CD1c-positive myeloid dendritic cell (primary cell): ENCODE measurements around the gene ATP8A2.

Source experiments
- DNase-seq: peaks from one replicate; pipeline ENCODE4 v3.0.0-alpha.2; 2016; ENCODE audit errors: extremely low spot score

ATP8A2 gene

DNA sequence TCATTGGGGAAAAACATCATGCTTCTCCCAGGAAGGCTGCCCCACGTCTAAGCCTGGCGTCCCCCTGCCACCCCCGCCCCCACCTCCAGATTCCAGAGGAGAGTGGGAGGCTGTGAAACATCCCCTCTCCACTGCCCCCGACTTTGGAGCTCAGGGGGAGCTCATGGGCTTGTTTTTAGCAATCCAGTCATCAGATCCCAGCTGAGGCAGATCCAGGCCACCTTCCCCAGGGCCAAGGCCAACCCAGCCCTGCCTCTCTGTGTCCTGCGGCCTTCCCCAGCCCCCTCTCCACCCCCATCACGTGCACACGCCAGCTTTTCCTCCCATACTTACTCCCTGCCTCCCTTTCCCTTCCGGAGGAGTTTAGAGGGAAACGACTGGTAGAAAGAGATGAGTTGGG lies 641.2 kb downstream of the ATP8A2 start:
- no peak for DNase-seq

DNA sequence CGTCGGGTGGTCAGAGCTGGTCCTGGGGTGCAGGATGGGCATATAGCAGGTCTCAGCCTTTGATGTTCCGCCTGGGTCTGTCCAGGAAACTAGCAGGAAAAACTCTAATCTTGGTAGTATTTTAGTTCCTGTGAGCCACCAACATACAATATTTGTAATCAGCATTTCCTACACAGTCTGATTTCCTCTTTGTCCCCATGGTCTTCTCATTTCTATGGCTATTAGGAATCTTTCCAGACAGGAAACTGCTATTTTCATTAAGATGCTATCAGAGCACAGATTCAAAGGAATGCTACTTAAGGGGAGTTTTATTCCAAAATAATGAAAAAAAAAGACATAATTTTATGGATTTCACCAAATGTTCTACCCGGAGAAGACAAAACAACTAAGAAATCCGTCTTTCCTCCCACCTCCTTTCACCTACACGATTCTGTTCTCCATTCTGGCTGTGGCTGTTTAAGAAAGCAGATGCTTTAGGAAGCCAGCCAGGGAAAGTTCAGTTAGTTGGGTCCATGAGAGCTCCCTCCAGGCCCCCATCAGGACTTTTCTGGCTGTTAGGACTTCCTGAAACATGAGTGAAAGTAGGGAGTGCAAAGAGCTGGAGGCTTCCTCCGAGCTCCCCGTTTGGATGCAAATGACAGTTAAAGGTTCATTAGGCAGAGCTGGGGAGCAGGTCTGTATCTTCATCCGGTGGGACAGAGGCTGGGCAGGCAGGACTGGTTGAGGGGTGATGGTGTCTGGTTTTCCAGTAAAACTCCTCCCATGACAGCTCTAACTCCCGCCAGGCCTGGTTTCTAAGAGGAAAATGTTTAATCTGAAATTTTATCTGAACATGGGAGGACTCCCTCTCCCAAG lies 643.7 kb downstream of the ATP8A2 start:
- no peak for DNase-seq

DNA sequence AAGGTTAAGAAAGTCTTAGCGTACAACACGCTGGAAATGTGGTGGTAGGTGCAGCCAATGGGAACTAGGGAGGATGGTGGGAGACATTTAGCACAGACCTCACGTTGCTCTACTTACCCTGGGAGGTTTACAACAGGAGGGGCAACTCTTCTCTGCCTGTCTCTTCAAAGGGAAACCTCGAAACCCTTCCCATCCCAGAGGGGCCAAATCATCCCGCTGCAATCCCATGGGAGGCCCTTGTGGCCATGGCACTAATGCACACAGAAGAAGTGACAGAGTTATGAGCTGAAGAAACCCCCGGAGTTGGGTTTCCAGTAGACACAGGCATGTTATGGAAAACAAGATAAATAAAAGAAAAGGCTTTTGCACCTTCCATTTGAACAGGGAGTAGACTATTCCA lies 644.4 kb downstream of the ATP8A2 start:
- no peak for DNase-seq

DNA sequence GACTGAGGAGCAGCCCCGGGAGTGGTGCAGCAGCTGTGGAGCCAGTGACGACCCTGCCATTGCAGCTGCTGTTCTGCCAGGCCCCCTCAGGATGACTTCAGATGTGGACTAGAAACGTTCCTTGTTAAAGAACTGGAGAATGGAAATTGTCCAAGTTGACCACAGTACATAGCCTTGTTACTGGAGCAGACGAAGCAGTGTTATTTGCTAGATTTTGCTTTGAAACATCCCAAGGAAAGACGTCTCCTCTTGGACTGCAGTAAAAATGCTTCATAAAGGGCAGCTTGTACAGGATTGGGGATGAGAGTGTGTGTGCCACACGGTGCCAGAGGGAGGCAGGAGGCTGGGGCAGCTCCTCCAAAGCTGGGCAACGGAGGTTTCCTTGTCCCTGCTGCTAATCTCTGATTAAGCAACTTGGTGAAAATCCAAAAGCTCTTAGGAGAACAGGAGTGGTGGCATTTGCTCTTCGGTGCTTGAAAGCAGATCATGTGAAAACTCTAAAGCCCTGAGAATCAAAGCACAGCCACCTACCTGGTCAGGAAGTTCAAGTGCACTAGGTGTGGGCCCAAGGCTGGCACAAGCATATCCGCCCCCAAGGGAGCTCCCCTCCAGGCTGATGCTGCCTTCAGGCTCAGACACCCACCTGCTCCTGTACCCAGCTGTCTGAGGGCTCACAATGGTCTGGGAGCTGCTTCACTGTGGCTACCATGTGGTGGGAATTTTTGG lies 645.6 kb downstream of the ATP8A2 start:
- DNase-seq = no peak

DNA sequence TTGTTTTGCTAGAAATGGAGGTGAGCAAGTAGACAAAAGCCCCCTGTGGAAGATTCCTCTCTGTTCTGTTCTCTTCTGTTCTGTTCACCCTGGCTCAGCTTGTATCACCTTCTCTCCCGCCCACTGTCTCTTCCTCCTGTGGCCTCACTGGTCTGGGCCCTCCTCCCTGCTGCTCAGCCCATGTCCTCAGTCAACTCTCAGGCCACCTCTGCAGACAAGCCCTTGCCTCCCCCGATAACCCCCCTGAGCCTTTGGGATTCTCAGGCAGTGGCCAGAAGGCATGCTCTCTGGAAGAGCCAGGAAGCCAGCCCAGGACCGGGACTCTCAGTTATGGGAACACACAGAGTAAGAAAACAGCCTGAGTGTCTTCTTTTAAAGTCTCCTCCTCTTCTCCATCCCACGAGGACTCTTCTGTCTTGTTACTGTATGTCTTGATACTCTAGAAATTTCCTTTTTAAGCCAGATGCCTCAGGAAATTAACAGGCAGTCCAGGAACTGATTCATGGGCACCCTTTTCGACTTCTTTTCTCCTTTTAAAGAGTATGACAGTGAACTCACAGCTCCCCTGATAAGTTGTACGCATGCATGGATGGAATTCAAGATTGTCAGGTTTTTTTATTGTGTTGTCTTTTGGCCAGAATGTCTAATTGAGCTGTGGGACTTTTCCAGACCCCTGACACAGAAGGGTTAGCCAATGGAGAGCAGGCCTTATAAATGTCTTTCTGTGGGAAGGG lies 646.3 kb downstream of the ATP8A2 start:
- DNase-seq = no peak

DNA sequence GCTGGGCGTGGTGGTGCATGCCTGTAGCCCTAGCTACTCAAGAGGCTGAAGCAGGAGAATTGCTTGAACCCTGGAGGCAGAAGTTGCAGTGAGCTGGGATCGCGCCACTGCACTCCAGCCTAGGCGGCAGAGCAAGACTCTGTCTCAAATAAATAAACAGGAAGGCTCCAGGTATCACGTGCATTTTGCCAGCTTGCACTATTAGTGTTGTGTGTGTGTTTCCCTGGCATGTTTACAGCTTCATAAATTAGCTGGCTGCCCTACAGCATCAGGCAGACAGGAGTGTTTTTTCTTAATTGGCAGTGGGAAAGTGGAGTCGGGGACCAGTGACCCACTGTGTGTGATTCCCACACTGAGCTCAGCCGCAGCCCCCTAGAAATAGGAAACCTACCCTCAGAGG lies 647.5 kb downstream of the ATP8A2 start:
- DNase-seq = no peak

DNA sequence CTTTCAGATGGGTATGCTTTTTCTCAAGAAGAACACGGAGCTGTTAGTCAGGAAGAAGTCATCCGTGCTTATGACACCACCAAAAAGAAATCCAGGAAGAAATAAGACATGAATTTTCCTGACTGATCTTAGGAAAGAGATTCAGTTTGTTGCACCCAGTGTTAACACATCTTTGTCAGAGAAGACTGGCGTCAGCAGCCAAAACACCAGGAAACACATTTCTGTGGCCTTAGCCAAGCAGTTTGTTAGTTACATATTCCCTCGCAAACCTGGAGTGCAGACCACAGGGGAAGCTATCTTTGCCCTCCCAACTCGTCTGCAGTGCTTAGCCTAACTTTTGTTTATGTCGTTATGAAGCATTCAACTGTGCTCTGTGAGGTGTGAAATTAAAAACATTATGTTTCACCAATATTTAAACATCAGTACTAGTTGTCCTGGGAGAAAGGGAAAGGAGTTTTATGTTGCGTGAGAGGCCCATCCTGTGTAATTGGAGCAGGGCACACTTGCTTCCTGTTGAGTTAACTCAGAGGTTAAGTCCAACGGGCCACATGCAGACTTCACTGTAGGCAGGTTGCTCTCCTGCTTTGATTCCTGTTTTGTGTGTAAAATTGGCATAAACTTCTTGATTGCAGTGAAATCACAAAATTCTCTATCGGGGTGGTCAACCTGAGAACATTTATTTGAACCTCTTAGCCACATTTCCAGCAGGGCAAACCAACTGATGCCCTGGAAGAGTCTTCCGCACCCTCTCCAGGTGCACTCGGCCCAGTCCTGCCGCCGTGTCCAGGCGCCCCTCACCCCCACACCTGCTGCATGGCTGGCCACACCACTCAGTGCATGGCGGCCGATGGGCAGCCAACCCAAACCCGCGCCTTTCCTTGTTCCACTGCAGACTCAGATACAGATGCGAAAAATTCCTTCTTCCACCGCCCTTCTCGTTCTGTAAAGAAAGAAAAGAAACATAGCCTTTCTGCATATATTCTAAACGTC lies 648.4 kb downstream of the ATP8A2 start:
- DNase-seq = no peak

DNA sequence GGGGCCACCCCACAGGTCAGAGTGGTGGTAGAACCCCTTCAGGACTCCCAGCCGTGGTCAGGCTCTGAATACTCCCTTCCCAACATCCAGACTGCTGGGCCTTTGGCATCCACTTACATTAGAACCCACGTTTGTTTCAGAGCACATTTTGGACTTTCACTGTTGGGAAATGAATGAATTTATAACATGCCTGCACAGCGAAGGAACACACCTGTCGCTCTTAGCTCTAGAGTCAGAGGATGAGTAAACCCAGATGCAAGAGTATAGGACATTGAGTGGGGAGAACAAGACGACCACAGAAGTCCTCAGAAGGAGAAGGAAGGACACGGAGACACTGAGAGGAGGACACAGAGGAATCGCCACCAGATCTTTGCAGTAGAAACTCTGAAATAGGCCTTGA lies 649.1 kb downstream of the ATP8A2 start:
- no peak for DNase-seq

DNA sequence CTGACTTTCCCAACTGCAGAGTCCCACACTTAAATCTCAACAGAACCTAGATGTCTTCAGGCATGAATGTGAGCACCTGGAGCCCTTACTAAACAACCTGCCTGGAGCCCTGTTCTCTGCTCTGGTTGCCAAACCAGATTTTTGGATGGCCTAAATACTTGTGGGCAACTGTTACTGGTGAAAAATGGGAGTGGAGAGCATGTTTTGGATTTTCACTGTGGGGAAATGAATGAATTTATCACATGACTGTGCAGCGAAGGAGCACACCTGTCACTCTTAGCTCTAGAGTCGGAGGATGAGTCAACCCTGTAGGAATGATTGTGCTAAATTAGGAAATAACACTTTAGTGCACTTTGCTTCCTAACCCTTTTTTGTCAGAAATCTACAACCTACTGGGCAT lies 649.7 kb downstream of the ATP8A2 start:
- DNase-seq = no peak

DNA sequence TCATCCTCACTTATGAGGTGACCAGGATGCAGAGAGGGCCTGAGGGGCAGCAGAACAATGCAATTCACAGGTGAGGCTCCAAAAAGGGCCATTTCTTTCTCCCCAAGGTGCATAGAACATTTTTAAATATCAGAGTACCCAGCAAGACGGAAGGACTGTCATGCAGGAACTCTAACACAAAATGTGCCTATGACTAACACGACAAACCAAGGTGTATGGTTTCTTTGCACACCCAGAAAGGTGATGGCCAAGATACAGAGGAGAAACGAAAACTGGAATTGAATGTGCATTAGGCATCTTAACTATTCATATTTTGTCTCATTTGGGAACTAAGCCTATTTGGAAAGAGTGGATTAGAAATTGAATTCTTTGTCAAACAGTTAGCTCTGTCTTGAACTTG lies 650.2 kb downstream of the ATP8A2 start:
- DNase-seq = no peak

DNA sequence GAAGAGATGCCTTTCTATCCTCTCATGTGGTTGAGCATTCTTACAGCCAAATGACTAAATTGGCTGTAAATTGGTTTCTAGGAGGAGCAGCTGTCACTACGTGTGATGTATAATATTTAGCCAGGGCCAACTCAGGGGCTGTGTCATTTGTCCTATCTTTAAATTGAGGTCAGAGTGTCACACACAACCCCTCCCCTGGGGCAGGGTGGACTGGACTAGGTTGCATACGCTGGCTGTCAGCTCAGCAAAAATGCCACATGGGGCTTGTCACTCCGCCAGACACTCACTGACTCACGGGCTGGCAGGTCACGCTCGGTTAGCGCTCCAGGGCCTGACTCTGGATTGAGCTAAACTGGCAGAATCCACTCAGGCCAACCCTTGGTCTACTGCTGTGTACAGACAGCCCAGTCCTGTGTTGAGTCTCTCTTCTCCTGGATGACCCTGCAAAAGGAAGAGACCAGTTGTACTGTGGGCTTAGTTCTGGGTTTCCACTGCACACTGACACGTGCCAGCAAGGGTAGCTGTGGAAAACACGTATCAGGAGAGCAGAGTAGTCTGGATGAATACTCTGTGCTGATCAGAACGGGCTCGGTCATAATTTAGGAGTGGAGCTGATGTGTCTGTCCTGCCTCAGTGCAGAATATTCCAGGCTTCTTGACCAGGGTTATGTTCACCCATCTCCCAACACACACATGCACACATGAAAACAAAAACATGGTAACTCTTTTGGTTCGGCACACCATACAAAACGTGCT lies 650.9 kb downstream of the ATP8A2 start:
- DNase-seq = no peak

DNA sequence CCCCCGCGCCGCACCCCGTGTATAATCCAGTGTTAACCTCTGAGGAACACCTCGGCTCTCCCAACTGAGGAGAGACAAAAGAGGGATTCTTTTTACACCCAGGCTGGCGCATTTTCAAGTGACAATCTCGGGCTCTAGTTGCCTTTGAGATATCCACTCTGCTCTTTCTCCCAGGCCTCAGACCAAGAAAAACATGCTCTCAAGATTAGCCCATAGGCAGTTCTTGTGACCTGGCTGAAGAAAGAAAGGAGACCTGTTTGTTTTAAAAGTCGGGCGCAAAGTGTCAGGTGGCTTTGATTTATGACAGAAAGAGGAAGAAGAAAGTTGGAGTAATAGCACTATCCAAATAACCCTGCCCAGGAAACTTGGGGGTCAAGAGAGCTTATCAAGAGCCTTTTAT lies 652.8 kb downstream of the ATP8A2 start:
- no peak for DNase-seq

DNA sequence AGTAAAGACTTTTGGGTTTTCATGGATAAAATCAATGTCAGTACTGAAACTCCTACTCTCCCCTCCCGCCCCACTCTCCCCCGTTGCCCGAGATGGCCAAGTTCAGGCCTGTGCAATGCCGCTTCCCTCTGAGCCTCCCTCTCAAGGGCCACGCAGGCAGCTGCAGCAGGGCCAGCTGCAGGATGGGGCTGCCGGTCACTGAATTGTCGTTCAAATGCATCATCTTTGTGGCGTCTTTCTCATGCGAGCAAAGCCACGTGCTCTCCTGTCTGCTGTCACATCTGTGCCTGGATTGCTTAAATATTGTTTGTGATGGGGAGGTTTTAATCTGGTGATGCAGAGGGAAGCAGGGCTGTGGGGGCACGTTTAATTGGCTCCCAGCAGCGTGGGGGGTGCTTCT lies 653.4 kb downstream of the ATP8A2 start:
- no peak for DNase-seq

DNA sequence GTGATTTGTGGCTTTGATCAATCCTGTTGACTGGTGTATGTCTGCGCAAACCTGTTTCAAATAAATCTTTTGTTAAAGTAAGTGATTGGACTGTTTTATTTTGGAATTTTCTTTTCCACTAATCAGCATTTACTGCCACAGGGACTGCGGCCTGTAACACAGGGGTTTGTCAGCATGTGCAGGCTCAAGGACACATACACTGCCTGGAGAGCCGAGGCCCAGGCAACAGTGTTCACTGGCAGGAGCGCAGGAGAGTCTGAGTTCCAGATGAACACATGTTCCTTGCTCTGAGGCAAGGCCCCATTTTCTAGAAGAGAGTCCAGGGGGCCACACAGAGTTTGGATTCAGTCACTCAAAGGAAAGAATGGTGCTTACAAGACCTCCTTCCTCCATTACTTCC lies 654.0 kb downstream of the ATP8A2 start:
- DNase-seq = no peak

DNA sequence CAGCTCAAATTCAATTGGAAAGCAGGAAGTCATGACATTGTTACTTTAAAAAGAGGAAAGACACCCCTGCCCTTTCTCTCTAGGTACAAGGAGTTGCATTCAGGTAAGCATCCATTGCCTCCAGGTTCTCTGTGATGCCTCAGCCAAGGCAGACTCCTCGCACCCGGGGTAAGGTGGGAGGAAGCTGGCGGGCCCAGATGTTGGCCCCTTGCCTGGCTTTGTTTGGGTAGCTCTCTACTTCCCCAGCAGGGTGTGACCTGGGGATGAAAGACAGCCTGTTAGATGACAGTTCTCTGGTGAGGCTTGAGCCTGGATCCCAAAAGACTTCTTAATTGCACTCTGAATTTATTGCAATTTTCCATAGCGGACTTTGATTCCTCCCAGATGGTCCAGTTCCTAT lies 654.4 kb downstream of the ATP8A2 start:
- no peak for DNase-seq

DNA sequence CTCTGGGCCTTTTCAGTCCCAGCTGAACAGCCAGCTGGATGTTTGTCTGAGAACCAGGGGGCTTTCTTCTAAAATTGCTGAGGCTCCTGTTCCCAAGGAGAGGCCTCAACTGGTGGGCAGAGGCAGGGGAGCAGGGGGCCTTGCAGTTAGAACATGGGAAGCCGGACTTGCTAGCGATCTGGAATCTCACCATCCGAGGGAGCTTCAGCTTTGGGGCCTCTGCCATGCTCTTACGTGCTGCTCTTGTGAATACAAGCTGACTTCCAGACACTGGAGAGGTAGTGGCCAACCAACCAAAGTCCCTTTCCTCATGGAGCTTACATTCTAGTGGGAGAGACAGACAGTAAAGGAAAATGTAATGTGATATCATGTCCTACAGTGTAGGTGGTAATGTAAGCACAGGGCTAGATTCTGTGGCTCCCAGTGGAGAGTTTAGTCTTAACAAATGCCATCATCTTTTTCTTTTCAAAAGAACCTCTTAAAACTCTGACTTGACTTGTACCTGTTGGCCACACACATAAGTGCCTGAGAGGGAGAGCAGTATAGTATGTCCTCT lies 657.9 kb downstream of the ATP8A2 start:
- DNase-seq = no peak

DNA sequence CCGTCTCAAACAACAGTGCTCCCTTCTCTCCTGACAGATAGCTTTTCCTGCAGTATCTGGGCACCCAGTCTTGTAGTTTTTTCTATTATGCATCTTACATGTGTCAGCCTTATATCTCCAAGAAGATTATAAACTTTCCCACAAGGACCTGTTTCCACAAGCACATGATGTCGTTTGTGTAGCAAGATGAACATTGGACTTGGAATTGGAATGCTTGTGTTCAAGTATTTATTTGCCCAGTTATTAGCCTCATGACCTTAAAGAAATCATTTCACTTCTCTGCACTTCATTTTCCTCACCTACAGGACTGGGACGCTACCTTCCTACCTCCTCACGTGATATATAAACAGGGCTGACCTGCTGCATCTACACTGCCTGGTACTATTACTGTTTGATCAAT lies 658.6 kb downstream of the ATP8A2 start:
- no peak for DNase-seq

DNA sequence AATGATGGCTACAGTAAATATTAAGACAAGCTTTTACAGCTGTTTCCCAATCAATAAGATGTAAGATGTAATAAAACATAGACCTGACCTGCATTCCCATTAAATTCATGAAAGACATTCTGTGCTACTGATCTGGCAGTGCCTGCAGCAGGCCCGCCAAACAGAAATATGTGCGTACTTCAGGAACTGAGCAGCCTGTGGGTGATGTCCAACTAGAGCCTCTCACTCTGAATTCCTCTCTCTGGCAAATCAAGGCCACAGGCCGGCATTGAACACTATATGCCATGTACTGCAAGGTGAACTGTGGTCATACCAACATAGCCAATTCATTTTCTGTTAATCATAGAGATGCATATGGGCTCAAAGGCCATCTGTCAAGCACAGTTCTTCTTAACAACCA lies 662.2 kb downstream of the ATP8A2 start:
- DNase-seq = no peak

DNA sequence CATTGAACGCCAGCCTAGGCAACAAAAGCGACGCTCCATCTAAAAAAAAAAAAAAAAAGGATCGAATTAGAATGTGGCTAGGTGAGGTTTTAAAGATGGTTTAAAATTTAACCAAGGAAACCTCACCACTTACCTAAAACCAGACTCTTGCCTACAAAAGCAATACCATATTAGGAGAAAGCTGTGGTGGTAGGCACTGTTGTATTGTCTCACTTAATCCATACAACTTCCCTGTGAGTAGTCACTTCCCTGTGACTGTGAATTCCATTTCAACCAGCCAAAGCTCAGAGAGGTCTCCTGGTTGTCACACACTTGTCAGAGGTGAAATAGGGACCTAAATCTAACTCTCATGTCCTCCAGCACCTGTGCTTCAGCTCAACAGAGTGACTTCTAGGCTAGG lies 664.6 kb downstream of the ATP8A2 start:
- DNase-seq = no peak

DNA sequence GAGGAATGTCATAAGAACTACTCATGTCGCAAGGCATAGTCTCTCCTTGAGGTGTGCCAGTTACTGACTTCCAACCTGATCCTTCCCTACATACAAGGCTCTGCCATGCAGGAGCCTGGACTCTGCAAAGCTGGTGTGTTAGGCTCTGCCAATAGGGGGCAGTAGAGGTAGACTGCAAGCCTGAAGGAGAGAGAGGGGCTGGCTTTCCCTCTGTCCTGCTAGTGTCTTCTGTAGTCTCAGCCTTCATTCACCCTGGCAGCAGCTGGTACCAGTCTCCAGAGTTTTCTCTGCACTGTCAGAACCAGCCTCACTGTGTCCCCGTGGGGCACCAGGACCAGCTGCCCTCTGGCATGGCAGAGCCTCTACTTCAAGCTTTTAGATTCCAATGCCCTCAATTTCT lies 665.5 kb downstream of the ATP8A2 start:
- DNase-seq = no peak
